G401 (cell line): ENCODE data around the gene CCL14. TPM values are rescaled to one million over a fixed set of nuclear protein-coding genes. Genes with fewer than 3 reads are reported as not detected.
"Not testable (repeated sequence)": the region's sequence is repeated elsewhere in the genome, so short reads cannot be mapped to it uniquely, and the experiment has no call there.

Experiments
- DNase-seq: peaks from one replicate; pipeline ENCODE4 v3.0.0-alpha.2; 2015; ENCODE audit warnings: low spot score
- in situ Hi-C: cut with HindIII; loops from 2 replicates; pipeline ENCODE4 v1.10.0; 2016; ENCODE audit warnings: low sequenced_read_pairs, mixed read lengths
- total RNA-seq: library from RNA; depleted of rRNA; stranded (reverse); fragments of >200 nt; shearing (Covaris generic); gene quantifications from 2 replicates; pipeline ENCODE4 v1.2.3, GENCODE V29; 2014; rRNA removed

The CCL14 gene
- total RNA-seq: not detected in 2 replicates

DNA sequence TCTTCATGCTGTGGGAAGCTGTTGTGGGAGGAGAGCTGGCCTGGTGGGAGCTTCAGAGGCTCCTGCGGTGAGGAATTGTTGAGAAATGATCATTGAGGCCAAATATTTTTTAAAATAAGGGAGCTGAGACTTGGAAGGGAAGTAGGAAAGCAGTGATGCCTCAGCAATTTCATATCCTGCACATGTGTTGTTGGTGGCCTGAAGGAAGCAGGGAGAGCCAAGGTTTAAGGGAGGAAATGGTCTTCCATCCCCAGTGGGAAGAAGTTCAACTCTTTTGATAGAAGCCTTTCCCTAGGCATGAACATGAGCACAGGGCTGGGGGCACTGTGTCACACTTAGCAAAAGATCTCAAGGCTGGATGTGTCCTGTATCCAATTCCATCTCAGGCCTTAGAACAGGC, at the start of gene CCL14:
Gene CCL14, minus strand, starts transcription at position 87 of the 400 bp plus-strand sequence. Its CDS starts 80 bp downstream, at position 7.
- no peak for DNase-seq
- in situ Hi-C loops: no loop called here

DNA sequence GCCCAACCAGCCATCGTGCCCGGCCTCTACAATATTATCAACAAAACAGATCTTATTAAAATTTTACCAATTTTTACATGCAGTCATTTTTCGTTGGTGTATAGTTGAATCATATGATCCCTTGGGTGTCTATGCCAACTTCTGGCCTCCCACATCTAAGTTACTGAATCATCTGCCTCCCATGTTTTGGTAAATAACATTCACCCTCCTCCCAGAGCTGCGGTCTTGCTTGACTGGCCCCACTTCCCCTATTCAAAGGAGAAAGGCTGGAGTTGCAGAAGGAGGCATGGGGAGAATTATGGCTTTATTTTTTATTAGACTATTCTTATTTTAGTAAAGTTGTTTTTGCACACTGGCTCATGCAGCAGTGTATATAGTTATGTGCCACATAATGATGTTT, 49.7 kb upstream of the CCL14 start:
- DNase-seq: no peak
- in situ Hi-C loops: no loop called here

DNA sequence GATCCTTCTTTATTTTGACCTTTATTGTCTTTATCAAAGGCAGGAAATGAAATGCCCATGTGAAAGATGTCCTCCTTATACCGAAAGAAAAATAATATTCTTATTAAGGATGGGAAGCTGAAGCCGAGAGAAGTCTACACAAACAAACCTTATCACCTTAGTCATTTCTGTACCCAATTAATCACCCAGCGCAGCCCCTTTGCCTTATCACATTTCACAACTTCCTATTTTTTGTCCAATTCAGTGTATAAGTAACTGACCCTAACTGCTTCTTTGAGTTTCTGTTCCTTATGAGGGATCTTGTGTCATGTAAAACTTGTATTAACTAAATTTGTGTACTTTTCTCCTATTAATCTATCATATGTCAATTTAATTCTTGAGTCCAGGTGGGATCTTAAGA, 47.6 kb upstream of the CCL14 start:
- in situ Hi-C loops: no loop called here

DNA sequence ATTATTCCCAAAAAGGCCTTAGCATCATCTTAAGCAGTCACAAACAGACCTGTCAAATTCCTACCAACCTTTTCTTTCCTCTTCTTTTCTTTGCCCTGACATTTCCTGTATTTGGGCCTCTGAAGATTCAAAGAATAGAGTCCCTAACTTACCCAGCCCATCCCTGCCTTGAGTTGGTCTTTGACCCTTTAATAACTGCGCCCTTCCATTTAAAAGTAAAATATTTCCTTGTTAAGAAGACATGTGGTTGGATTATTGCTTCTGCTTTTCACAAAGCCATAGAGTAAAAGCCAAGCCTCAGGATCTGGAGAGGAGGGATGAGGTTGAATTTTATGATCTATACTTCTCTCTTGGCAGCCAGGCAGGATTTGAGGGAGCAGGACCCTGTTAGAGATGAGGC, 44.4 kb upstream of the CCL14 start:
- in situ Hi-C loops: no loop called here
- DNase-seq: no peak

More for the DNA sequence above, 47.6 kb upstream of the CCL14 start:
- no peak for DNase-seq

DNA sequence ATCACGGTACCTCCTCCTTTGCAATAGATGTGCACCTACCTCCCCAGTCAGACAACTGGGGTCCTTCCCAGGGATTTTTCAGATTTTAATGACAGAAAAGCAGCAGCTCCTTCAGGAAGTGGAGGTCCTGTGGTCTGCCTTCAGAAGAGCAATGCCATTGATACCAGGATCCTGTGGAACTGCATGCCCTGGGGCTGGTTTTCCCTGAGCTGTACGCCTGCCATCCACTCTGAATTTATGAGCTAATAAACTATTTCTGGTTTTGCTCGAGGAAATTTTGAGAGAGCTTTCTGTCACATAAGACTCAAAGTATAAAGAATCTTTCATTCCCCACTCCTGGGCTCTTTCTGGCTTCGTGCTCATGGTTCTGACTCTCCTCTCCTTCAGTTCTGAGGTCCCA, 41.2 kb upstream of the CCL14 start:
- in situ Hi-C loops: no loop called here
- DNase-seq: no peak

DNA sequence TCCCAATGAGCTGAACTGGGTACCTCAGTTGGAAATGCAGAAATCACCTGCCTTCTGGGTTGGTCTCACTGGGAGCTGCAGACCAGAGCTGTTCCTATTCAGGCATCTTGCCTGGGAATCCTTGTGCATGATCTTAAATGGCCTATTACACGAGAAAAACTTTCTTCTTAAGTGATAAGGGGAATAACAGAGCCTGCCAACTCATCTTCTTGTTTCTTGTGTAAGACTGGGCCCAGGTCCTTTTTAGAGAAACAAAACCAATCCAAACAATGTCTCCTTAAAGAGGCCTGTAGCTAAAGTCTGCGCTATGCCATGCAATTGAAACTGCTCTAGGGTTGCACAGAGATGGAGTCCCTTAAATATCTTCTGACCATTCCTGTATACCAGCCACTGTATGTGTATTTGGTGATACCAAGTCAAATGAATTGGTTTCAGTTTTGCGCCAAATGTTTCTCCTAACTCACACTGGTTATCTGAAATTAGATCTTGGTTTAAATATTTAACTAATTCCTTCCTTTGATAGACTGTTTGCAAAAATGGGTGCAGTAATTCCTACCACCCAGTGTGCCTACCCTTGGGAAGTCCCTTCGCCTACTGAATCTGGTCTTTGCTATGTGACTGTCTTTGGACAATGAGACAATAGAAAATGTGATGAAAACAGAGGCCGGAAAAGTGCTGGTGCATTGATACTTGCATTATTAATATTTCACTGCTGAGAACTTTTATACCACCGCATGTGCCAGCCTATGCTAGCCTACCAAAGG, 37.8 kb upstream of the CCL14 start:
- in situ Hi-C loops: no loop called here
- no peak for DNase-seq

DNA sequence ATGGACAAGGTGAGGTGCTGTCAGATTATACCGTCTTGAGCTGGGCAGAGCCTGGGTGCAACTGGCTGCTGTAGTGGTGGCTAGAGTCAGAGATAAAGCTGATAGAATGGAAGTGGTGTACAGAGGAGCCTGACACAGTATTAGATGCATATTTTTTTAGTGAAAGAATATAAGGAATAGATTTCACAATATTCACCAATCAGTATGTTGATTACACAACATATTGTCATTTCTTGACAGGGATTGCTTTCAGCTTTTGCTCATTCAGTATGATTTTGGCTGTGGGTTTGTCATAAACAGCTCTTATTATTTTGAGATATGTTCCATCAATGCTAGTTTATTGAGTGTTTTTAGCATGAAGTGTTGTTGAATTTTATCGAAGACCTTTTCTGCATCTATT, 32.9 kb upstream of the CCL14 start:
- in situ Hi-C loops: no loop called here
- no peak for DNase-seq

DNA sequence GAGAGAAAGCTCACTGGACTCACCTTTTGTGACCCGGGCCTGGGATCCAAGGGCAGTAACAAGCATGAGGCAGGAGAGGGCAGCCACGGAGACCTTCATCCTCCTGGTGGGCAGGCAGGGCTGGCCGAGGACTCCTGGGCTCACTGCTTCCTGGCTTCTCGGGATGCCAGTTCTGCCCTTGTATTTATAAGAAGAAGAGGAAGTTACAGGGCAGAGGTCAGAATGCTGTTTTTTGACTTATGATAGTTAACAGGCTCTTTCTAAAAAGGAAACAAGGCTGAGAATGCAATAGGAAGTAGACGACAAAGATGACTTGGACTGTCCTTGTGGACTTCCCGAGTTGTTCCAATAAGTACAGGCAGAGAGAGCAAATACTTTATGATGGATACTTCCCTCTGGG, 31.3 kb upstream of the CCL14 start, which contains the start of gene CCL23:
Gene CCL23, minus strand, starts transcription at position 174 of the 400 bp plus-strand sequence. Its CDS starts 75 bp downstream, at position 99.
- in situ Hi-C loops: no loop called here
- no peak for DNase-seq

DNA sequence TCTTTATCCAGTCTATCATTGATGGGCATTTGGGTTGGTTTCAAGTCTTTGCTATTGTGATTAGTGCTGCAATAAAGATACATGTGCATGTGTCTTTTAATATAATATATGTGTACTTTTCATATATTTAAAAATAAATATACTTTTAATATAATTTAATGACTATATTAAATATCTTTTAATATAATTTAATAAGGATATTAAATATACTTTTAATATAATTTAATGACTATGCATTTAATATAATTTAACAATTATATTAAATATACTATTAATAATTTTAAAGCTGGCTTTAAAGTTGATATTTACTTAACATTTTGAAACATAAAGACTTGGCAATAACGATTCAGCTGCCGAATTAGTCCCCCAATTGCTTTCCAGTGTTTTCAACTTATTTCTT, 30.0 kb upstream of the CCL14 start:
- in situ Hi-C loops: no loop called here
- no peak for DNase-seq

DNA sequence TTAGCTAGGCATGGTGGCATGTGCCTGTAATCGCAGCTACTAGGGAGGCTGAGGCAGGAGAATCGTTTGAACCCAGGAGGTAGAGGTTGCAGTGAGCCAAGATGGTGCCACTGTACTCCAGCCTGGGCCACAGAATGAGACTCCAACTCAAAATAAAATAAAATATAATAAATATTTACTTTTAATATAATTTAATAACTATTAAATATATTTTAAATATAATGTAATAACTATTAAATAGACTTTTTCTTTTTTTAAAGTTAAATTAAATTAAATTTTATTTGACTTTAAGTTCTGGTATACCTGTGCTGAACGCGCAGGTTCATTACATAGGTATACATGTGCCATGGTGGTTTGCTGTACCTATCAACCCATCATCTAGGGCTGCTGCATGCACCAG, 29.4 kb upstream of the CCL14 start:
- in situ Hi-C loops, DNase-seq: not testable (repeated sequence)

DNA sequence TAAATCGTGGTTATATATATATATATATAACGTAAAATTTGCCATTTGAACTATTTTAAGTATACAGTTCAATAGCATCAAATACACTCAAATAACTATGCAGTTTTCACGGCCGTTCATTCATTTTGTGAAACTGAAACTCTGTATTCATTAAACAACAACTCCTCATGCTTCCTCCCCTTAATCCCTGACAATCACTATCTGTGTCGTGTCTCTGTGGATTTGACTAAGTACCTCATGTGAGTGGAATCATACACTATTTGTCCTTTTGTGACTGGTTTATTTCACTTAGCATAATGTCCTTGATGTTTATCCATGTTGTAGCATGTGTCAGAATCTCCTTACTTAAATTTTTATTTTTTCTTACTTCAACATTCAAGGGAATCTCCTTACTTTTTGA, 28.4 kb upstream of the CCL14 start:
- DNase-seq: no peak
- in situ Hi-C loops: no loop called here

DNA sequence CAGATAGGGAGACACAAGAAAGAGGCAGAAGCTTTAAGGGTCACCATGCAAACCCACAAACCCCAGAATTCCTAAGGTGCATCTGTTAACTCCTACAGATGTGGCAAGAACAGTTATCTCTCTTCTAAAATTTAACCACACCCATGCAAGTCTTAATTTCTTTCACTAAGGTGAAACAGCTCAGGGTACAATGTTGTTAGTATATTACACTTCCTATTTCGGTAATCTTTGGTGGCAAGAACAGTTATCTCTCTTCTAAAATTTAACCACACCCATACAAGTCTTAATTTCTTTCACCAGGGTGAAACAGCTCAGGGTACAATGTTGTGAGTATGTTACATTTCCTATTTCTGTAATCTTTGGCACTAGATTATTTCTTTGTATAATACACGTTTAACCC, 24.7 kb upstream of the CCL14 start:
- DNase-seq: no peak

DNA sequence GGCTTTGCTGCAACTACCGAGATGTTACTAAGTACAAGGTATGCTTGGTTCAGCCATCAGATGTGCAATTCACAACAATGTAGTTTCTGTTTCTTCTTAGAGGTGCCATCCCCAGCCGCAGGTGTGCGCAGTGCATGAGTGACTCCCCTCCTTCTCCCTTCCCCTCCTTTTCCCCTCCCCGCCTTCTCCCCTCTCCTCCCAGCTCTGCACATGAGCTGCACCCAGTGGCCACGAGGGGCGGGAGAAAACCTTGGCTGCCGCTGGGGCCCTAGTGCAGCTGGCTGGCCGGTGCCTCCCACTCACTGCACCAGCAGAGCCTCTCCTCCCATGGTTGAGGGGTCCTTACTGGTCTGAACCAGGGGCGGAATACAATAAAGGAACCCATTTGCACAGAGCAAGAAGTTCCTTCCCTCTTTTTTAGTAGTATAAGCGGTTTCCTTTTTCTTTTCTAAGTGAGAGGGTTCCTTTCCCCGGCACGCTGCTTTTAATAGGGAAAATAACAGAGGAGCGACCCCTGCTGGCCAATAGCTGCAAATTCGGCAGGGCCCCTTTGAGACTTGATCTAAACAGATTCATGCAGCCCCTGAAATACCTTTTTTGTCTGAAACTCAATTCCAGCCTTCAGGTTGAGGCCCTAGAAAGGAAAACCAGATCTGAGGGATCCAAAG, 22.6 kb upstream of the CCL14 start:
- in situ Hi-C loops: no loop called here
- DNase-seq: peak; percentile 7

More for the DNA sequence above, 24.7 kb upstream of the CCL14 start:
- in situ Hi-C loops: no loop called here

DNA sequence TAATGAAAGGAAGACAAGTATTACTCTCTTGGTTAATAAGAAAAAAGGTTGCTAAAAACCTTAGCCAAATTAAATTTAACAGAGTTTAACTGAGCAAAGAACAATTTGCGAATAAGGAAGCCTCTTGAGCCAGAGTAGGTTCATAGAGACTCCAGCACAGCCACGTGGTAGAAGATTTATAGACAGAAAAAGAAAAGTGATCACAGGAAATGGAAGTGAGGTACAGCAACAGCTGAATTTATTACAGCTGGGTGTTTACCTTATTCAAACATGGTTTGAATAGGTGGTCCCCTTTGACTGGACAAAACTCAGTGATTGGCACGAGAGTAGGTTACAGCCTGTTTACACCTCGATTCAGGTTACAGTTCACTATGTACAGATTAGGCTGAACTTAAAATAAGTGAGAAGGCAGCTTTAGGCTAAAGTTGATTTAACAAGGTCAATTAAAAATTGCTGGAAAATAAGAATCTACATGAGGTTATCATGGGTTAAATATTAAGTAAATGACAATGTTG, 18.1 kb upstream of the CCL14 start:
- no peak for DNase-seq
- in situ Hi-C loops: no loop called here

DNA sequence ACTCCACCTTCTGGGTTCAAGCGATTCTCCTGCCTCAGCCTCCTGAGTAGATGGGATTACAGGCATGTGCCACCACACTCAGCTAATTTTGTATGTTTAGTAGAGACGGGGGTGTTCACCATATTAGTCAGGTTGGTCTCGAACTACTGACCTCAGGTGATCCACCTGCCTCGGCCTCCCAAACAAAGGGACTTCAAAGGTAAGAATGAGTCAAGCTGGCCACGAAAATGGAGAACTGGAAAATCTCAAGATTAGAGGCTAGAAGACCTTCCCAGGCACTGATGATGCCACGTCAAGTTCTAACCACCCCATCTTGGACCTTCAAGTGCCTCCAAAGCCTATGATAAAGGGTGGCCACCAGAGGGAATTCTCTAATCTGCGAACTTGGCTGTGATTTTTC, 16.1 kb upstream of the CCL14 start:
- DNase-seq: no peak
- in situ Hi-C loops: no loop called here

DNA sequence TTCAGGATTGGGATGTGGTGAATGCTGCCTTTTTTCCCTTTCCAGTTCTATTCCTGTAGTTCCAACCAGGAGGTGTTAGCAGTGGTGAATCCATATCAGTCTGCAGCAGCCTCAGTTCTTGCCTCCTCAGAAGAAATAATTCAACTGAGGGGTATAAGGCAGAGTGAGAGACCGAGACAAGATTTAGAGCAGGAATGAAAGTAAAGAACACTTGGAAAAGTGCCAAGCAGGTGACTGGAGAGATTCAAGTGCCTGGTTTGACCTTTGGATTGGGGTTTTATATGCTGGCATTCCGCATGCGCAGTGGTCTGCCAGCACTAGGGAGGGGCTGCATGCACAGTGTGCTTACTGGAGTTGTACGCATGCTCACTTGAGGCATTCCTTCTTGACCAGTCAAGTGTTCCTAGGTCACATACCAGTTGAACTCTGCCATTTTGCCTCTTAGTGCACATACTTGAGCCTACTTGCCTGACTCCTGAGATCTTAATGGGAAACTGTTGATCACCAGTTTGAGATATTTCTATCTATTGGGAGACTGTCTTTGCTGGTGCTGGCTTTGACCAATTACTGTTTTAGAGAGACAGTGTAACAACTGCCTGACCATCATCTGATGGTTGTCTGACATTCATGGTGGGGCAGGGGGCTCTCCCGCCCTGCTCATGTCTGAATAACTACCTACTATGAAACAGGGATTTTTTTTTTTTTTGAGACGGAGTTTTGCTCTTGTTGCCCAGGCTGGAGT, 15.5 kb upstream of the CCL14 start:
- no peak for DNase-seq
- in situ Hi-C loops: no loop called here

DNA sequence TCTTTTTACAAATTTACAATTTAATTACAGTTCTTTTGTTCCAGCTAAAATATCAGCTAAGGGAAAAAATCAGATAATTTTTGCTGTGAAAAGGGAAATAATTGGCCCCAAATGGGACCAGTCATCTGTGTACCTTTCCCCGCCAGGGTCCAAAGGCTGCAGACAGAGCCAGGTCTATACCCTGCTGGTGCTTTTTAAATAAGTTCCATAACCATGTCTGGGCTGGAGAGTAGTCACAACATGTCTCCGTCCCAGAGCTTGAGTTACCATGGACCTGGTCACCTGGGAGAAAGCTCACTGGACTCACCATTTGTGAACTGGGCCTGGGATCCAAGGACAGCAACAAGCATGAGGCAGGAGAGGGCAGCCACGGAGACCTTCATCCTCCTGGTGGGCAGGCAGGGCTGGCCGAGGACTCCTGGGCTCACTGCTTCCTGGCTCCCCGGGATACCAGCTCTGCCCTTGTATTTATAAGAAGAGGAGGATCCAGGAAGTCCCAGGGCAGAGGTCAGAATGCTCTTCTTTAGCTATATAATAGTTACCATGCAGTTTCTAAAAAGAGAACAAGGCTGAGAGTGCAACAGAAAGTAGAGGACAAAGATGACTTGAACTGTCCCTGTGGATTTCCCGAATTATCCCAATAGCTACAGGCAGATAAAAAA, 14.7 kb upstream of the CCL14 start, which contains the start of gene CCL15:
Gene CCL15, minus strand, starts transcription at position 444 of the 662 bp plus-strand sequence. Its CDS starts 61 bp downstream, at position 383.
- no peak for DNase-seq
- in situ Hi-C loops: no loop called here

DNA sequence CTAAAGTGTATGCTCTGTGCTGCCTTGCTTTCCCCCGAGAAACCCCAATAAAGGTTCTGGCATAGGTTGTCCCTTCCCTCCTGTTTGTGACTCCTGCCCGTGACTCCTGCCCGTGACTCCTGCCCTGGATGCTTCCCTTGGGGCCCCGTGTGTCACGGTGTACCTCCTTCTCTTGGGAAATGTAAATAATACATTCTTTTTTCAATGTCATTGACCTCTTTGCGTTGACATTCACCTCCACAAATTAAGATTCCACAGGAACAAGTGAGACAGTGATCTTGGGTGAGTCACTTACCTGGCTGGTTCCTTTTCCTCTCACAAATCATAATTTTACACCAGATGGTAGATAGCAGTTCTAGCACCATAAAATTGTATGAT, 14.2 kb upstream of the CCL14 start:
- in situ Hi-C loops: no loop called here
- DNase-seq: no peak

DNA sequence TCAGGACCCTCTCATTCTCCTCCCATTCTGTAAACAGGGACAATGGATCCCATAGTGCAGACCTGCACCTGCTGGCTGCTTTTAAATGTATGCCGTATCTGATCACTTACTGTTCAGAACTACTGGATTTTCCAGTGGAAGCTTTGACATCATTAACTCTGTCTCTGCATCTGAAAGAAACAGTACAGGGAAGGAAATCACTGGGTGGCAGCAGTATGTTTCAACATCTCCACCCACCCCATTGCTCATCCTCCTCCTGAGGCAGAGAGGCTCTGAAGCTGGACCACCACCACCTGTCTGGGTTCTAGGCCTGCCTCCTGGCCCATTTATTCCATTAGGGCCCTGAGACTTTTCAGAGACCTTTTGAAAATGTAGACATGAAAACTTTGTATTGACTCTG, 12.2 kb upstream of the CCL14 start:
- in situ Hi-C loops: no loop called here

More for the DNA sequence above, 12.2 kb upstream of the CCL14 start:
- DNase-seq: no peak
